Mesodermal cell (in vitro differentiated cells): Measurements from ENCODE around the gene HYI.

Source experiments
- H3K27ac ChIP-seq: 2 replicates; pipeline ENCODE4 v1.7.0; 2013; ENCODE audit warnings: mild to moderate bottlenecking, low read depth, low read length, moderate library complexity; ENCODE audit not compliant: severe bottlenecking
- H3K36me3 ChIP-seq: 2 replicates; pipeline ENCODE4 v1.7.1; 2013; ENCODE audit warnings: mild to moderate bottlenecking, low read length, moderate library complexity; ENCODE audit not compliant: control insufficient read depth, insufficient read depth
- H3K4me1 ChIP-seq: one replicate; pipeline ENCODE4 v1.7.1; 2013; ENCODE audit warnings: mild to moderate bottlenecking, low read length; ENCODE audit not compliant: insufficient read depth, control insufficient read depth, poor library complexity, severe bottlenecking
- H3K4me3 ChIP-seq: 2 replicates; pipeline ENCODE4 v1.7.0; 2013; ENCODE audit warnings: low read length, control low read depth, mild to moderate bottlenecking; ENCODE audit not compliant: insufficient read depth, poor library complexity, severe bottlenecking; ENCODE audit errors: extremely low read depth
- H3K9me3 ChIP-seq: 2 replicates; pipeline ENCODE4 v1.7.1; 2013; ENCODE audit warnings: mild to moderate bottlenecking, low read length, moderate library complexity; ENCODE audit not compliant: control insufficient read depth
- WGBS, 2 experiments: methylation state at CpG; one replicate each; pipeline ENCODE4 v1.1.5; 2013; ENCODE audit warnings: missing lambda C conversion rate in 2 of 2; ENCODE audit not compliant: insufficient coverage in 2 of 2; 5-methylcytosine and 5-hydroxymethylcytosine counted together

Gene HYI

DNA sequence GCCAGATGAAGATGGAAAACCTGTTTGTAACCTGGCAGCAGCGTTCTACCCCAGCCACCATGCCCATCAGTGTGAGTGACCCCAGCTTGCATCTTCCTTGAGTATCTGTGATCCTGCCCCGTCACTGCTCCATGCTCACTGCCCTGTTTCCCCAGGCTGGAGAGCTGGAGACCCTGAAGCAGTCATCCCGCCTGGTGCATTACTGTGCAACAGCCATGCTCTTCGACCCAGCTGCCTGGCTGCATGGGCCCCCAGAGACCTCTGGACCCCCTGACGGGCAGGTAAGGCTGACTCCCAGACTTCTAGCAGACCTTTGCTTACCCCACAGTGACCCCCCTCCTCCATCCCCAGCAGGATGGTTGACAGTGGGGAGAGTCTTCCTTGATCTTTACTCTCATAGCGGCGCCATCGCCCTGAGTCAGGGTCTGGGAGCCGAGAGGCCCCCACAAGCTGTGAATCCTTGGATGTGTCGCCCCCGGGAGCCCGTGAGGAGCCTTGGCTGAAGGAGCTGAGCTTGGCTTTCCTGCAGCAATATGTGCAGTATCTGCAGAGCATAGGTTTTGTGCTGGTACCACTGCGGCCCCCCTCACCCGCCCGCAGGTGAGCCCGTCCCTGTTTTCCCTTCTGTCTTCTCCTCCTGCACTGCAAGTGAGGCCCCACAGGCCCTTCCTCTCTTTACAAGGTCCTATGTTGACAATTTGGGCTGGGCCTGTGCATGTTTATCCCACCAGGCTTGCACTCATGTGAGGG, 10.4 kb downstream of the HYI start:
- H3K4me3 ChIP-seq = no peak overlapping the region
- no peaks in the 10 kb centered on the region for H3K9me3 ChIP-seq
- peaks cover 5% of the 10 kb centered on the region for H3K4me1 ChIP-seq
- WGBS, 2 experiments = 95 to 96% methylated on average over 15 of the region's 16 CpGs
- H3K27ac ChIP-seq = no peak overlapping the region
- H3K36me3 ChIP-seq = peaks cover 75% of the 10 kb centered on the region

DNA sequence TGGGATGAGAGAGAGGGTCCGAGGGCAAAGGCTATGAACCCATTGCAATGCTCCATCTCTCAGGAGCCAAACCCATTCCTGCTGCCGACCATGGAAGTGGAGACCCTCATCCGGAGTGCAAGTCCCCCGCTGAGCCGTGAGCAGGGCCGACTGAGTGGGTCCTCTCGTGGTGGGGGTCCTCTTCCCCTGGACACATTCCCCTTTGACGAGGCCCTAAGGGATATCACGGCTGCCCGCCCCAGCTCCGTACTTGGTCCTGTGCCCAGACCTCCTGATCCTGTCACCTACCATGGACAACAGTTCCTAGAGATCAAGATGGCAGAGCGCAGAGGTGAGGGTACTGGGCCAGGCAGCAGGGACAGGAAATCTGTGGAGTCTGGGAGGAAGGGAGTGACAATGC, 11.0 kb downstream of the HYI start:
- 93 to 95% methylated on average over 9 to 10 of the region's 12 CpGs for WGBS, 2 experiments
- Histone ChIP-seq H3K27ac (no peak overlapping the region), H3K4me3 (no peak overlapping the region), H3K36me3 (peaks cover 75% of the 10 kb centered on the region), H3K9me3 (no peaks in the 10 kb centered on the region), H3K4me1 (peaks cover 5% of the 10 kb centered on the region)

DNA sequence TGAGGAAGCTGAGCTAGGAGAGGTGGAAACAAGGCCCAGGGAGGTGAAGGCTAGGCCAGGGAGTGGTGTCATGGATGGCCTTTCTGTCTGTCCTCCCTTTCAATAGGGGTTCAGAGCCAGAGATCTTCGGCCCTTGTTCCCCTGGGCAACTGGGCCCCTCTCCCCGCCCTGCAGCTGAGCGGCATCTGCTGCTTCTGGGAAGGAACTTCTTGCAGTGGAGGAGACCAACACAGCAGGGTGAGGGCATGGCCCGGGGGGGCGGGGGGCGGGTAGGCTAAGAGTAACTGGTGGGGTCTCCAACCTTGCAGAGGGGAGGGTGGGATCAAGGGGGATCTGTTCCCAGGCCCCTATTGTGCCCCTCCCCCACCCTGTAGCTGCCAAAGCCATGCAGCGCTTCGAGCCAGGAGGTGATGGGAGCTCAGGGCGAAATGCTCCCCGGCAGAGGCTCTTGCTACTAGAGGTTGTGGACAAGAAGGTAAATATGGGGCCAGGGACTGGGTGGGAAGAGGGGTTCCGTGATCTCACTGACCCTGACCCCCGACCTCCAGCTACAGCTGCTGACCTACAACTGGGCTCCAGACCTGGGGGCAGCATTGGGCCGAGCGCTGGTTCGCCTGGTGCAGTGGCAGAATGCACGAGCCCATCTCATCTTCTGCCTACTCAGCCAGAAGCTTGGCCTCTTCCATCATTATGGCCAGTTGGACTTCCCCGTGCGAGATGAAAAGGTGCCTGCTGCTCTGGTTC, 11.7 kb downstream of the HYI start:
- WGBS, 2 experiments = 90 to 95% methylated on average over 11 to 13 of the region's 18 CpGs
- Histone ChIP-seq H3K4me3 (no peak overlapping the region), H3K36me3 (peaks cover 73% of the 10 kb centered on the region), H3K9me3 (no peaks in the 10 kb centered on the region), H3K4me1 (peaks cover under 1% of the 10 kb centered on the region), H3K27ac (no peak overlapping the region)

DNA sequence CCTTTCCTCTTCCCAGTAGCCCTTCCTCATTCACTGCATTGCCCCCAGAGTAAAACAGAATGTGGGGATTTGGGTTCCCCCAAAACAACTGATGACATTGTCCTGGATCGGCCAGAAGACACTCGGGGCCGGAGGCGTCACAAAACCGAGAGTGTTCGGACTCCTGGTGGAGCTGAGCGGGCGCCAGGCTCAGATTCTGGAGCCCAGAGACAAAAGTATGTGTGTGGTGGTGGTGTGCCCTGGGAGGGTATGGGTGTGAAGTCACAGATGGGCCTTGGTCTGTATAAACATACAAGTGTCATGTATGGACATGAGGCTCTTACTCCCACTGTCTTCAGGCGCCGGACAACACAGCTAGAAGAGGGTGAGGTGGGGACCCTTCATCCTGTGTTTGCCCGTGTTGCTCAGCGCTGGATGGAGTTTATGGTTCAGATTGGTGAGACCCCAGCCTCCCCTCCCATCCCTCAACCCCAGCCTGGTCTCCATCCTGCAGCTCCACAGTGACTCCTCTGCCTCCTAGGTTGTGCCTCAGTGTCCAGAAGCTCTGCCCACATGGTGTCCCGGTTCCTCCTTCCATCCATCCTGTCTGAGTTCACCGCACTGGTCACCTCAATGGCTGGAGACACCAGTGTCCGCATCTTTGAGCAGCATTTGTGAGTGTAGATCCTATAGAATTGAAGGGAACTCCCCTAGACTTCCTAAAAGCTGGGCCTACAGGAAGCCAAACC, 12.4 kb downstream of the HYI start:
- Histone ChIP-seq H3K27ac (no peak overlapping the region), H3K36me3 (peaks cover 66% of the 10 kb centered on the region), H3K4me3 (no peak overlapping the region), H3K4me1 (peaks cover 4% of the 10 kb centered on the region), H3K9me3 (no peaks in the 10 kb centered on the region)
- 98 to 99% methylated on average over 11 to 13 of the region's 15 CpGs for WGBS, 2 experiments

DNA sequence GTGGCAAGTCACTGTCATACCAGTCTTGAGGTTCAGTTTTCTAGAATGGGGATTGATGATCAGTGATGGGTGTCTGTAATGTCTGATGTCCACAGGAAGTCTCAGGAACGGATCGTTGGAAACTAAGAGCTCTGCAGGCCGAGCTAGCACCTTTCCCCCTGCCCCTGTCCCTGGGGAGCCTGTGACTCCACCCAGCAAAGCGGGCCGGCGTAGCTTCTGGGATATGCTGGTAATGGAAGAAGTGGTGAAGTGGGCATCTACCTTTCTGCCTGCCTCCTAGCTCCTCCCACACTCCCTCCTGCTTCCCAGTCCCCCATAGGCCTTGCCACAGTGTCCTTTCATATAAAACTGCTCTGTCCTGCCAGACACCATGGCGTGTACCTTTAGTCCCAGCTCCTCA, 13.4 kb downstream of the HYI start:
- WGBS, 2 experiments = 93% methylated on average over 3 of the region's 7 CpGs; no CpG with 5 or more reads in 1 of the 2 experiments
- Histone ChIP-seq H3K36me3 (peaks cover 60% of the 10 kb centered on the region), H3K4me1 (peaks cover 12% of the 10 kb centered on the region), H3K4me3 (no peak overlapping the region), H3K9me3 (no peaks in the 10 kb centered on the region), H3K27ac (no peak overlapping the region)

DNA sequence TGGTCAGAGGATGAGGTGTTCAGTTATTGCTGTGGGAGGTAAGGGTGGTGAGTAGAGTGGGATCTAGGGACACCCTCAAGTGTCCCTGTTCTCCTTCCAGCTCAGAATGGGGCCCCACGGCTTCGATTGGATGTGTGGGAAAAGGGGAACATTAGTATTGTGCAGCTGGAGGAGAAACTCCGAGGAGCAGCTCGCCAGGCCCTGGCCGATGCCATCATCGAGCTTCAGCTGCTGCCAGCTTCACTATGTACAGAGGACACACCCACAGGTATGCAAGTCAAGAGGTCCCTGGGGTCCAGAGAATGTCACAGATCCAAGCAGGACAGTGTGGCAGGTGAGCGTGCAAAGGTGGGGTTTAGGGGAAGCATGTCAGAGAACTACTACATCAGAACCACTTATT, 13.9 kb downstream of the HYI start:
- Histone ChIP-seq H3K27ac (no peak overlapping the region), H3K4me1 (peaks cover 12% of the 10 kb centered on the region), H3K36me3 (peaks cover 65% of the 10 kb centered on the region), H3K4me3 (no peak overlapping the region), H3K9me3 (no peaks in the 10 kb centered on the region)
- WGBS, 2 experiments = 93 to 95% methylated on average over 3 to 7 of the region's 7 CpGs

DNA sequence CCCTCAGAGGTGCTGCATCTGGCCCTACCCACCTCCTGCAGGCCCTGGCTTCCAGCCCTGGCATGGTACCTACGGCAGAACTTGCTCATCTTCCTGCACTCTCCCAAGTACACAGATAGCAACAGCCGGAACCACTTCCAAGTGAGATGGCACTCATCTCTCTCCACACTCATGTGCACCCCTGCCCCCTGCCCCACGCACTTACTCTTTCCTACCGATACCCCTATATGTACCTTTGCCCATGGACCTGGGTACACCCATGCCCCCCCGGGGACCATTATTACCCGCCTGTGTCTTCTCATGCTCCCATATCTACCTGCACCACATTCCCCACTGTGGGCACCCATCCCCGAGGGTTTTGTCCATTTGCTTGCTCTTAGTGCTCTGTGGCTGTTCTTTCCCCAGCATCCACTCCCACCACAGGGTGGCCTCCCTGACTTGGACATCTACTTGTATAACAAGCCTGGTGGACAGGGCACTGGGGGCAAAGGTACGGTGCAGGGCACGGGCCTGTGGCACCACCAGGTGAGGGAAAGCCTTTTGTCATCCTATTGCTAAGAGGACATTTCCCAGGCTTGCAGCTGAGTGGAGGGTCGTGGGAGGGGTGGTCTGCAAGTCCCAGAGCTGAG, 14.7 kb downstream of the HYI start:
- peaks cover 12% of the 10 kb centered on the region for H3K4me1 ChIP-seq
- peaks cover 70% of the 10 kb centered on the region for H3K36me3 ChIP-seq
- WGBS, 2 experiments = 92 to 94% methylated on average over 9 to 10 of the region's 10 CpGs
- no peaks in the 10 kb centered on the region for H3K9me3 ChIP-seq
- no peak overlapping the region for H3K27ac ChIP-seq
- no peak overlapping the region for H3K4me3 ChIP-seq

DNA sequence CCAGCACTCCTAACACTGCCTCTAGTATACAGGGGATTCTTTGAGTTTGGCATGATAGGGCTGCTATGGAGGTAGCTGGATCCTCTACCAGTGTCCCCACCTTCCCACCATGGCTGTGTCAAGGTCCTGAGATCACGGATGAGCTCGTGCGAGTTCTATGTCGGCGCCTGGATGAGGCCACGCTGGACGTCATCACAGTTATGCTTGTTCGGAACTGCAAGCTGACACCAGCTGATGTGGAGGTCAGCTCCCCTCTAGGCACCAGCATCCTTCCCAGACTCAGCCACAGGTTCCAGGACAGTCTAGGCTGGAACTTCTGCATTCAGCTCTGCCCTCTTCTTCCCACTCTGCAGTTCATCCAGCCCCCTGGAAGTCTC, 15.2 kb downstream of the HYI start:
- 96 to 98% methylated on average over 7 to 8 of the region's 8 CpGs for WGBS, 2 experiments

DNA sequence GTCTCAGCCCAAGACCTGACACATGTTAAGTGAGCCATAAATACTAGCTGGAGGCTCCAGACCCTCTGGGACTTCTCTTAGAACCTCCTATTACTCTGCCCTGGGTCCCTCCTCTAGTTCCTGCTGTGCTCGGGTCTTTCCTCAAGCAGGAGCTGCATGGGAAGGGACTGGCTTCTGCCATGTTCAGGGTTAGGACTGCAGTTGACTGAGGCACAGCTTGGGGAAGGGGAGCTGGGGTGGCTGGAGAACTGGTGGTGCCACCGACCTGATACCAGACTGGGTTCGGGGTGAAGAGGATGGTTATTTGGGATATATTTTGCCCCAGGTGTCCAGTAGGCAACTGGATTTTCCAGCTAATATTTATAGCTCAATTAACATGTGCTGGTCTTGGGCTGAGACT, 15.7 kb downstream of the HYI start:
- WGBS, 2 experiments = 94% methylated on average over 2 of the region's 3 CpGs; no CpG with 5 or more reads in 1 of the 2 experiments
- no peak overlapping the region for H3K4me3 ChIP-seq

More for the DNA sequence above, 15.2 kb downstream of the HYI start:
- no peaks in the 10 kb centered on the region for H3K9me3 ChIP-seq
- H3K4me3 ChIP-seq = no peak overlapping the region
- H3K36me3 ChIP-seq = peaks cover 70% of the 10 kb centered on the region
- peaks cover 12% of the 10 kb centered on the region for H3K4me1 ChIP-seq
- no peak overlapping the region for H3K27ac ChIP-seq

More for the DNA sequence above, 15.7 kb downstream of the HYI start:
- H3K4me1 ChIP-seq = peaks cover 12% of the 10 kb centered on the region
- H3K9me3 ChIP-seq = no peaks in the 10 kb centered on the region
- H3K36me3 ChIP-seq = peaks cover 68% of the 10 kb centered on the region
- H3K27ac ChIP-seq = no peak overlapping the region
